Measurements from ENCODE around the gene ADCY2.

ADCY2 gene

GRCh38 chr5:7845557-7845956, 449.6 kb downstream of the ADCY2 start:
- H3K27ac ChIP-seq (ENCODE audit: low read length), result no peak overlapping the region
- H3K27me3 ChIP-seq (ENCODE audit: control insufficient read depth in 1 of 2, insufficient read depth in 2 of 2, low read length in 2 of 2), result peaks cover 13% of the 10 kb centered on the region in 2 donors
- H3K9ac ChIP-seq (ENCODE audit: low read length in 2 of 2), result no peak overlapping the region
- no peaks in the 10 kb centered on the region for H3K36me3 ChIP-seq (ENCODE audit: control insufficient read depth in 2 of 2, insufficient read depth in 2 of 2, low read length in 2 of 2)
- no peaks in the 10 kb centered on the region for H3K9me3 ChIP-seq (ENCODE audit: control insufficient read depth in 2 of 2, low read length in 2 of 2)
- H3K4me1 ChIP-seq (ENCODE audit: control insufficient read depth, insufficient read depth, low read length), result peaks cover 8% of the 10 kb centered on the region
- H3K4me3 ChIP-seq (ENCODE audit: low read length in 2 of 2), result no peak overlapping the region

- Histone ChIP-seq H3K27me3 (ENCODE audit: control insufficient read depth in 1 of 2, insufficient read depth in 2 of 2, low read length in 2 of 2) (peaks cover 13% of the 10 kb centered on the region in 2 donors), H3K36me3 (ENCODE audit: control insufficient read depth in 2 of 2, insufficient read depth in 2 of 2, low read length in 2 of 2) (no peaks in the 10 kb centered on the region)
These were observed 450.4 kb downstream of the ADCY2 start for GRCh38 chr5:7846327-7846726.

GRCh38 chr5:7848296-7848695, 452.4 kb downstream of the ADCY2 start:
- H3K36me3 ChIP-seq (ENCODE audit: control insufficient read depth in 2 of 2, insufficient read depth in 2 of 2, low read length in 2 of 2), result no peaks in the 10 kb centered on the region
- no peak overlapping the region for H3K9ac ChIP-seq (ENCODE audit: low read length in 2 of 2)
- no peak overlapping the region for H3K27ac ChIP-seq (ENCODE audit: low read length)
- peaks cover 16% of the 10 kb centered on the region for H3K4me1 ChIP-seq (ENCODE audit: control insufficient read depth, insufficient read depth, low read length)
- H3K9me3 ChIP-seq (ENCODE audit: control insufficient read depth in 2 of 2, low read length in 2 of 2), result no peaks in the 10 kb centered on the region
- H3K4me3 ChIP-seq (ENCODE audit: low read length in 2 of 2), result no peak overlapping the region
- H3K27me3 ChIP-seq (ENCODE audit: control insufficient read depth in 1 of 2, insufficient read depth in 2 of 2, low read length in 2 of 2), result peaks cover 13% of the 10 kb centered on the region in 2 donors

More at GRCh38 chr5:7846327-7846726, 450.4 kb downstream of the ADCY2 start:
- Histone ChIP-seq H3K4me1 (ENCODE audit: control insufficient read depth, insufficient read depth, low read length) (peaks cover 16% of the 10 kb centered on the region), H3K27ac (ENCODE audit: low read length) (no peak overlapping the region), H3K9me3 (ENCODE audit: control insufficient read depth in 2 of 2, low read length in 2 of 2) (no peaks in the 10 kb centered on the region), H3K9ac (ENCODE audit: low read length in 2 of 2) (no peak overlapping the region), H3K4me3 (ENCODE audit: low read length in 2 of 2) (no peak overlapping the region)

- Histone ChIP-seq H3K27ac (ENCODE audit: low read length) (no peak overlapping the region), H3K27me3 (ENCODE audit: control insufficient read depth in 1 of 2, insufficient read depth in 2 of 2, low read length in 2 of 2) (peaks cover 13% of the 10 kb centered on the region in 2 donors), H3K9ac (ENCODE audit: low read length in 2 of 2) (peak overlapping the region in 1 of 2 donors; percentile 64)
These were observed 453.9 kb downstream of the ADCY2 start for GRCh38 chr5:7849681-7850394.

DNA sequence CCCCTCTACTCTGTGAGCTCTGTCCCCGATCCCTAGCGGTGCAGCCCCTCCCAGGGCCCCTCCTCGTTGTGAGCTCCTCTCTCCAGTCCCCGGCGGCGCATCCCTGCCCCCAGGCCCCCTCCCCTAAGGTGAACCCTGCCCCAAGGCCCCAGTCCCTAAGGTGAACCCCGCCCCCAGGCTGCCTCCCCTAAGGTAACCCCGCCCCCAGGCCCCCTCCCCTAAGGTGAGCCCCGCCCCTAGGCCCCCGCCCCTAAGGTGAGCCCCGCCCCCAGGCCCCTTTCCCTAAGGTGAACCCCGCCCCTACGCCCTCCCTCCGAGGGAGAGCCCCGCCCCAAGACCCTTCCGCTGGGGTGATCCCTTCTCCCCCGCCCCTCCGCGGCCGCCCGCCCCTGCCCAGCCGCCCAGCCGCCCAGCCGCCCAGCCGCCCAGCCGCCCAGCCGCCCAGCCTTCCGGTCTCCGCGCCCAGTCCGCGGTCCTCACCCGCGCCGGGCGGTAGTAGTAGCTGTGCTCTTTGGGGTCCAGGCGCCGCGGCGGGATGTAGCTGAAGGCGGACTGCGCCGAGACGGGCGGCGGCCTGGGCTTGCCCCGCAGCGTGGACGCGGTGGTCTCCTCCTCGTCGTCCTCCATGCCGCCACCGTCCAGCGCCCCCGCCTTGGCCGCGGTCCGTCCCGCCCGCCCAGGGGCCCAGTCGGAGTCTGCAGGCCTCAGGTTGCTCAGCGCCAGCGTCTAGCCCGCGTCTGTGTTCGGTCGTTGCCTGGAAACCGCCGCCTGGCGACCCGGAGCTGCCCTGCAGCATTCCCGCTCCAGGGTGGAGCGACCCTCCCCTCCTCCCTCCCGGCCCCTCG, 454.7 kb downstream of the ADCY2 start, which contains the start of gene CFAP90:
Gene CFAP90 (minus strand): TSS at position 739 of the 845 bp plus-strand sequence. CDS start 112 bp downstream, at position 627.
- peaks cover 16% of the 10 kb centered on the region for H3K4me1 ChIP-seq (ENCODE audit: control insufficient read depth, insufficient read depth, low read length)
- peaks cover 13% of the 10 kb centered on the region in 2 donors for H3K27me3 ChIP-seq (ENCODE audit: control insufficient read depth in 1 of 2, insufficient read depth in 2 of 2, low read length in 2 of 2)
- no peaks in the 10 kb centered on the region for H3K9me3 ChIP-seq (ENCODE audit: control insufficient read depth in 2 of 2, low read length in 2 of 2)
- no peak within 1 kb of the TSS for H3K27ac ChIP-seq (ENCODE audit: low read length)
- H3K4me3 ChIP-seq (ENCODE audit: low read length in 2 of 2), result peak within 1 kb of the TSS; percentile 41 to 72
- H3K9ac ChIP-seq (ENCODE audit: low read length in 2 of 2), result peak within 1 kb of the TSS in 1 of 2 donors; percentile 64
- H3K36me3 ChIP-seq (ENCODE audit: control insufficient read depth in 2 of 2, insufficient read depth in 2 of 2, low read length in 2 of 2), result no peaks in the 10 kb centered on the region

More at GRCh38 chr5:7849681-7850394, 453.9 kb downstream of the ADCY2 start:
- Histone ChIP-seq H3K9me3 (ENCODE audit: control insufficient read depth in 2 of 2, low read length in 2 of 2) (no peaks in the 10 kb centered on the region), H3K36me3 (ENCODE audit: control insufficient read depth in 2 of 2, insufficient read depth in 2 of 2, low read length in 2 of 2) (no peaks in the 10 kb centered on the region), H3K4me1 (ENCODE audit: control insufficient read depth, insufficient read depth, low read length) (peaks cover 16% of the 10 kb centered on the region), H3K4me3 (ENCODE audit: low read length in 2 of 2) (peak overlapping the region; percentile 41 to 70)

GRCh38 chr5:7851240-7851592, 455.3 kb downstream of the ADCY2 start:
- Histone ChIP-seq H3K27me3 (ENCODE audit: control insufficient read depth in 1 of 2, insufficient read depth in 2 of 2, low read length in 2 of 2) (peaks cover 10 to 13% of the 10 kb centered on the region in 2 donors), H3K9ac (ENCODE audit: low read length in 2 of 2) (no peak overlapping the region), H3K36me3 (ENCODE audit: control insufficient read depth in 2 of 2, insufficient read depth in 2 of 2, low read length in 2 of 2) (no peaks in the 10 kb centered on the region), H3K27ac (ENCODE audit: low read length) (no peak overlapping the region), H3K4me3 (ENCODE audit: low read length in 2 of 2) (peak overlapping the region; percentile 20 to 72), H3K9me3 (ENCODE audit: control insufficient read depth in 2 of 2, low read length in 2 of 2) (no peaks in the 10 kb centered on the region), H3K4me1 (ENCODE audit: control insufficient read depth, insufficient read depth, low read length) (peaks cover 16% of the 10 kb centered on the region)

DNA sequence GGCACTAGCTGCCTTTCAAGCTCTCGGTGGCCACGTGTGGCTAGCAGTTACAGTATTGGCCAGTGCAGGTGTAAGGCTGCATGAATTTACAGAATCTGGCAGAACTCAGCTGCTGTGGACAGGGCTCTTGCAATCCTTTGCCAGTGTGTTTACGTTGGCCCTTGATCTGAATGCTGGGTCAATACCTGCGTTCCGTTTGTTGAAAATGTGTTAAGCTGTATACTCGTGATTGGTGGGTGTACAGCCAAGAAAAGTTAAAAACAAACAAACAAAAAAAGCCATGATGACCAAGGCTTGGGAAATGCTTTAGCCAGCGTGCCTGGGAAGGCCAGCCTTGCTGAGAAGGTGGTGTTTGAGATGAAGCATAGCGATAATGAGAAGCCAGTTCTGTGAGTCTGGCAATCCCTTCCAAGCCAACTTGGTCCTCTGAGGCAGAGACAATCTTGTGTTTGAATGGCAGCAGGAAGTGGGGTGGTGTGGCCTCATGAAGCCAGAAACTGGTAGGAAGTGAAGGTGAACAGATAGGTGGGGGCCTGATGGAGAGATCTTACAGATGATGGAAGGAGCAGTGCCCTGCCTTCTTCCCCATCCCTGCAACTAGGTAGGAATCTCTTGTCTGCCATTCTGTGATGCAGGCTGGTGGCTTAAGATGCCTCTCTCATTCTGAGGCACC, 455.8 kb downstream of the ADCY2 start:
- no peak overlapping the region for H3K4me3 ChIP-seq (ENCODE audit: low read length in 2 of 2)
- H3K27me3 ChIP-seq (ENCODE audit: control insufficient read depth in 1 of 2, insufficient read depth in 2 of 2, low read length in 2 of 2), result peaks cover 10 to 13% of the 10 kb centered on the region in 2 donors
- H3K4me1 ChIP-seq (ENCODE audit: control insufficient read depth, insufficient read depth, low read length), result peaks cover 16% of the 10 kb centered on the region
- H3K9me3 ChIP-seq (ENCODE audit: control insufficient read depth in 2 of 2, low read length in 2 of 2), result no peaks in the 10 kb centered on the region
- no peak overlapping the region for H3K27ac ChIP-seq (ENCODE audit: low read length)
- H3K36me3 ChIP-seq (ENCODE audit: control insufficient read depth in 2 of 2, insufficient read depth in 2 of 2, low read length in 2 of 2), result no peaks in the 10 kb centered on the region
- no peak overlapping the region for H3K9ac ChIP-seq (ENCODE audit: low read length in 2 of 2)

DNA sequence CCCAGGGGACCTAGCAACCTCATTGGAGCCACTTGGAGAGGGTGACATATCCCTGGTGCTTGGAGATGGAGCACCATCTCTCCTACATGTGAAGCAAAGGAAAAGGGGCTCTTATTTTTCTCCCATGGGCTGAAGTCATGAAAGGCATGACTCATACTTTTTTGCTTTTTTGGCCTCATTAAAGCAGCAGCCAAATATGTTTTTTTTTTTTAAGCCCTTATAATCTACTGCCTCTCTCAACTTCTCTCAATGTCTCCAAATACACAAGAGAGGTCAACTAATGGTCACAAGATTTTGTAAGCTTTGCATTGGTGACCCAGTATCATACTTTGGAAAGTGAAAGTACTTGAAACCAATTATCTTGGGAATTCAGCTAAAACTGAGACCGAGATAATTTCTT, 456.6 kb downstream of the ADCY2 start:
- H3K9me3 ChIP-seq (ENCODE audit: control insufficient read depth in 2 of 2, low read length in 2 of 2), result no peaks in the 10 kb centered on the region
- H3K4me1 ChIP-seq (ENCODE audit: control insufficient read depth, insufficient read depth, low read length), result peaks cover 16% of the 10 kb centered on the region
- no peak overlapping the region for H3K9ac ChIP-seq (ENCODE audit: low read length in 2 of 2)
- H3K27ac ChIP-seq (ENCODE audit: low read length), result no peak overlapping the region
- no peaks in the 10 kb centered on the region for H3K36me3 ChIP-seq (ENCODE audit: control insufficient read depth in 2 of 2, insufficient read depth in 2 of 2, low read length in 2 of 2)
- no peak overlapping the region for H3K4me3 ChIP-seq (ENCODE audit: low read length in 2 of 2)
- peaks cover 10 to 13% of the 10 kb centered on the region in 2 donors for H3K27me3 ChIP-seq (ENCODE audit: control insufficient read depth in 1 of 2, insufficient read depth in 2 of 2, low read length in 2 of 2)

- Histone ChIP-seq H3K36me3 (ENCODE audit: control insufficient read depth in 2 of 2, insufficient read depth in 2 of 2, low read length in 2 of 2) (peaks cover 0 to 2% of the 10 kb centered on the region in 2 donors), H3K4me3 (ENCODE audit: low read length in 2 of 2) (no peak overlapping the region), H3K27ac (ENCODE audit: low read length) (no peak overlapping the region), H3K27me3 (ENCODE audit: control insufficient read depth in 1 of 2, insufficient read depth in 2 of 2, low read length in 2 of 2) (peaks cover 10 to 13% of the 10 kb centered on the region in 2 donors), H3K9me3 (ENCODE audit: control insufficient read depth in 2 of 2, low read length in 2 of 2) (no peaks in the 10 kb centered on the region), H3K4me1 (ENCODE audit: control insufficient read depth, insufficient read depth, low read length) (peaks cover 16% of the 10 kb centered on the region), H3K9ac (ENCODE audit: low read length in 2 of 2) (no peak overlapping the region)
These were observed 457.1 kb downstream of the ADCY2 start for GRCh38 chr5:7852988-7853387.

DNA sequence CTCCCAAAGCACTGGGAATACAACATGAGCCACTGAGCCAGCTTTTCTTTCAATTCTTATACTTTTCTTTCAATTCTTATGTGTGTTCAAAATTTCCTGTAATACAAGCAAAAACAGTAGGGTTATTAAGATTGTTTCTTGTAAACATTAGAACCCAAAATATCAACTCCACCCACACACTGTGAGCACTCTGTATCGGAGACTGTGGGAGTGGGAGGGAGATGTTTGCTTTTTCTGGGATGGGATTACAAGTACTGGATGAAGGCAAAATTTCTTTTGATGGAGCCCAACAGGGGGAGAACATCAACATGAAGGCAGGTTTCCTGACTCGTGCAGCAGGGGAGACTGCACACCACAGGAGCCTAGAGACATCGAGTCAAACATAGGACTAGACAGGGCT, 459.7 kb downstream of the ADCY2 start:
- no peak overlapping the region for H3K27ac ChIP-seq (ENCODE audit: low read length)
- H3K36me3 ChIP-seq (ENCODE audit: control insufficient read depth in 2 of 2, insufficient read depth in 2 of 2, low read length in 2 of 2), result peaks cover 3 to 11% of the 10 kb centered on the region in 2 donors
- no peaks in the 10 kb centered on the region for H3K27me3 ChIP-seq (ENCODE audit: control insufficient read depth in 1 of 2, insufficient read depth in 2 of 2, low read length in 2 of 2)
- H3K9ac ChIP-seq (ENCODE audit: low read length in 2 of 2), result no peak overlapping the region
- peaks cover 7% of the 10 kb centered on the region for H3K4me1 ChIP-seq (ENCODE audit: control insufficient read depth, insufficient read depth, low read length)
- no peak overlapping the region for H3K4me3 ChIP-seq (ENCODE audit: low read length in 2 of 2)
- H3K9me3 ChIP-seq (ENCODE audit: control insufficient read depth in 2 of 2, low read length in 2 of 2), result no peaks in the 10 kb centered on the region
